HCT116 (cell line): ENCODE measurements around the gene NELL1. TPM values are rescaled to one million over a fixed set of nuclear protein-coding genes. Genes with fewer than 3 reads are reported as not detected.

Experiments used
- ATAC-seq: fragments of 200-7000 bp; cut with Tn5 transposase; 2 replicates; pipeline ENCODE4 v1.9.1; 2020; ENCODE audit warnings: mild to moderate bottlenecking, moderate library complexity
- BruUV-seq: library from RNA; stranded (reverse); fragments of 400-500 nt; replicated peaks from 2 replicates; lab custom pipeline; 2021; lab: Mats Ljungman, UMichigan
- CTCF ChIA-PET: fragments of 300-600 bp; sonication (Branson Sonifier 250); formaldehyde crosslinking; loops from one replicate; lab custom pipeline; 2021; ENCODE audit warnings: antibody characterized with exemption; lab: Charles Lee
- POLR2A ChIA-PET: fragments of 300-600, 350-600 bp; sonication (Branson Sonifier 250); formaldehyde crosslinking; loops from one replicate; lab custom pipeline; 2021; ENCODE audit warnings: antibody characterized with exemption; lab: Charles Lee
- RAD21 ChIA-PET, 2 experiments: fragments of 300-600 bp; sonication (Branson Sonifier 250); formaldehyde crosslinking; loops; one replicate each; lab custom pipeline; 2023; ENCODE audit warnings: low total read pairs in 2 of 2; ENCODE audit not compliant: uncharacterized antibody in 2 of 2, unreplicated experiment in 2 of 2, low non-redundant PET in 1 of 2; lab: Charles Lee
- DNase-seq: peaks from one replicate; pipeline ENCODE4 v3.0.0-alpha.2; 2010; ENCODE audit warnings: low read depth, low spot score
- H2AFZ ChIP-seq: fragments of 200-600 bp; shearing (Covaris generic), sonication (generic); 2 replicates; pipeline ENCODE4 v1.6.1; 2017; ENCODE audit warnings: low read depth, mixed run types, mixed read lengths, antibody characterized with exemption, low read length; ENCODE audit not compliant: poor library complexity, severe bottlenecking
- H3K27ac ChIP-seq: 2 replicates; pipeline ENCODE4 v1.5.1; 2012; ENCODE audit warnings: low read depth, low read length
- H3K27me3 ChIP-seq: fragments of 200-600 bp; sonication (generic); 2 replicates; pipeline ENCODE4 v1.6.1; 2016; ENCODE audit warnings: mixed run types, low read length, mixed read lengths; ENCODE audit not compliant: insufficient read depth
- H3K36me3 ChIP-seq, 2 experiments: fragments of 200-500 bp in 1 of 2; fragments of 200-600 bp in 1 of 2; sonication (Bioruptor generic) in 1 of 2; sonication (generic) in 1 of 2; 2 replicates each; pipeline versions ENCODE4 v1.5.1 to v1.6.1; 2014 to 2016; ENCODE audit warnings: low read length in 2 of 2, inconsistent platforms in 1 of 2, mixed read lengths in 1 of 2, mixed run types in 1 of 2; ENCODE audit not compliant: insufficient read depth in 2 of 2, control insufficient read depth in 1 of 2
- H3K4me1 ChIP-seq, 2 experiments: fragments of 200-600 bp in 1 of 2; sonication (generic) in 1 of 2; 2 replicates each; pipeline versions ENCODE4 v1.5.1 to v1.6.1; 2012 to 2017; ENCODE audit warnings: low read length in 2 of 2, inconsistent platforms in 1 of 2, mild to moderate bottlenecking in 1 of 2, mixed read lengths in 1 of 2, mixed run types in 1 of 2, moderate library complexity in 1 of 2; ENCODE audit not compliant: insufficient read depth in 2 of 2, control insufficient read depth in 1 of 2
- H3K4me2 ChIP-seq: fragments of 200-600 bp; sonication (generic); 2 replicates; pipeline ENCODE4 v1.6.1; 2017; ENCODE audit warnings: mixed run types, low read length, mixed read lengths
- H3K4me3 ChIP-seq, 2 experiments: fragments of 200-600 bp in 1 of 2; sonication (generic) in 1 of 2; replicated peaks in 1 of 2; 2 replicates each; pipeline ENCODE4 v1.5.1; 2011 to 2016; ENCODE audit warnings: low read length in 2 of 2, control low read depth in 1 of 2, low read depth in 1 of 2, mild to moderate bottlenecking in 1 of 2, mixed read lengths in 1 of 2, mixed run types in 1 of 2
- H3K79me2 ChIP-seq: fragments of 200-600 bp; sonication (generic); 2 replicates; pipeline ENCODE4 v1.6.1; 2017; ENCODE audit warnings: mild to moderate bottlenecking, mixed run types, low read length, moderate library complexity, mixed read lengths; ENCODE audit not compliant: insufficient read depth
- H3K9ac ChIP-seq: fragments of 200-600 bp; sonication (generic); 2 replicates; pipeline ENCODE4 v1.6.1; 2016; ENCODE audit warnings: low read length, mixed read lengths
- H3K9me2 ChIP-seq: fragments of 200-600 bp; sonication (generic), shearing (Covaris generic); 2 replicates; pipeline ENCODE4 v1.6.1; 2017; ENCODE audit warnings: mixed run types, mild to moderate bottlenecking, moderate library complexity; ENCODE audit not compliant: insufficient read depth
- H3K9me3 ChIP-seq, 2 experiments: fragments of 200-500 bp in 1 of 2; fragments of 200-600 bp in 1 of 2; sonication (Bioruptor generic) in 1 of 2; sonication (generic) in 1 of 2; 2 replicates each; pipeline ENCODE4 v1.6.1; 2014 to 2017; ENCODE audit warnings: low read length in 2 of 2, mixed read lengths in 2 of 2, inconsistent platforms in 1 of 2, low read depth in 1 of 2, mild to moderate bottlenecking in 1 of 2, mixed run types in 1 of 2, moderate library complexity in 1 of 2; ENCODE audit not compliant: control insufficient read depth in 1 of 2, insufficient read depth in 1 of 2
- H4K20me1 ChIP-seq: fragments of 200-600 bp; sonication (generic), shearing (Covaris generic); 2 replicates; pipeline ENCODE4 v1.6.1; 2017; ENCODE audit warnings: mixed run types, mild to moderate bottlenecking, moderate library complexity; ENCODE audit not compliant: insufficient read depth
- ATF3 ChIP-seq: IDR thresholded peaks from 2 replicates; pipeline ENCODE4 v1.6.1; 2012
- CBX3 ChIP-seq: IDR thresholded peaks from 2 replicates; pipeline ENCODE4 v1.6.1; 2012; ENCODE audit warnings: low read depth
- CEBPB ChIP-seq: IDR thresholded peaks from 2 replicates; pipeline ENCODE4 v1.6.1; 2012; ENCODE audit warnings: low read depth
- CTCF ChIP-seq, 3 experiments: fragments of 200-600 bp in 1 of 3; sonication (generic) in 1 of 3; IDR thresholded peaks in 2 of 3; conservative IDR thresholded peaks in 1 of 3; 2 replicates each; pipeline ENCODE4 v1.5.1; 2012 to 2017; ENCODE audit warnings: low read depth in 2 of 3, low read length in 2 of 3, antibody characterized with exemption in 1 of 3, borderline replicate concordance in 1 of 3, control low read depth in 1 of 3, mild to moderate bottlenecking in 1 of 3, mixed read lengths in 1 of 3, mixed run types in 1 of 3, moderate library complexity in 1 of 3; ENCODE audit not compliant: insufficient read depth in 1 of 3
- EGR1 ChIP-seq: IDR thresholded peaks from 2 replicates; pipeline ENCODE4 v1.6.1; 2012; ENCODE audit warnings: low read depth
- ELF1 ChIP-seq: IDR thresholded peaks from 2 replicates; pipeline ENCODE4 v1.6.1; 2012; ENCODE audit warnings: low read depth, borderline replicate concordance
- EZH2phosphoT487 ChIP-seq: fragments of 200-600 bp; IDR thresholded peaks from 2 replicates; pipeline ENCODE4 v1.6.1; 2018; ENCODE audit warnings: antibody characterized with exemption, borderline replicate concordance
- JUND ChIP-seq: IDR thresholded peaks from 2 replicates; pipeline ENCODE4 v1.6.1; 2012
- MAX ChIP-seq: IDR thresholded peaks from 2 replicates; pipeline ENCODE4 v1.6.1; 2012
- POLR2A ChIP-seq: IDR thresholded peaks from 2 replicates; pipeline ENCODE4 v1.7.0; 2011; ENCODE audit warnings: borderline replicate concordance; ENCODE audit not compliant: insufficient read depth, insufficient read length; ENCODE audit errors: extremely low read depth
- SIN3A ChIP-seq: IDR thresholded peaks from 2 replicates; pipeline ENCODE4 v1.6.1; 2012; ENCODE audit warnings: low read depth
- SP1 ChIP-seq: IDR thresholded peaks from 2 replicates; pipeline ENCODE4 v1.6.1; 2012; ENCODE audit warnings: low read depth
- SRF ChIP-seq: IDR thresholded peaks from 2 replicates; pipeline ENCODE4 v1.6.1; 2012; ENCODE audit warnings: low read depth
- TCF7L2 ChIP-seq: IDR thresholded peaks from 2 replicates; pipeline ENCODE4 v1.7.0; 2011; ENCODE audit warnings: borderline replicate concordance, inconsistent platforms; ENCODE audit not compliant: insufficient read depth, insufficient read length; ENCODE audit errors: extremely low read depth
- YY1 ChIP-seq: IDR thresholded peaks from 2 replicates; pipeline ENCODE4 v1.6.1; 2011; ENCODE audit warnings: low read length, low read depth, moderate library complexity, mild to moderate bottlenecking; ENCODE audit not compliant: insufficient replicate concordance; ENCODE audit errors: extremely low read depth
- ZBTB33 ChIP-seq: IDR thresholded peaks from 2 replicates; pipeline ENCODE4 v1.6.1; 2011; ENCODE audit warnings: mild to moderate bottlenecking, low read length, moderate library complexity; ENCODE audit not compliant: insufficient replicate concordance; ENCODE audit errors: extremely low read depth
- ZFX ChIP-seq: fragments of 450-650 bp; IDR thresholded peaks from 2 replicates; pipeline ENCODE4 v1.6.1; 2017
- intact Hi-C: fragments of 100-400 bp; cut with micrococcal nuclease; formaldehyde crosslinking; loops from 2 replicates; pipeline ENCODE4 v1.10.0; 2022
- total RNA-seq: library from RNA; stranded (reverse); gene quantifications from one replicate; pipeline ENCODE4 v1.2.1, GENCODE V29; 2021; ENCODE audit not compliant: unreplicated experiment

NELL1 gene
- total RNA-seq, 1 experiment from 2014 or later = not detected

- intact Hi-C loops = no loop called here
- H3K9me3 ChIP-seq = peaks cover 10 to 11% of the 10 kb centered on the region in 2 experiments; a peak in 2 of 4 replicates
- H3K4me2 ChIP-seq = no peak overlapping the region
- ATAC-seq (no peak), DNase-seq (no peak)
- H3K27ac ChIP-seq = no peak overlapping the region
- no peaks in the 10 kb centered on the region for H3K36me3 ChIP-seq
- no peaks in the 10 kb centered on the region for H4K20me1 ChIP-seq
- POLR2A ChIA-PET = no interaction called here
- no peaks in the 10 kb centered on the region for H3K27me3 ChIP-seq
- BruUV-seq = no TSS peak
- TF ChIP-seq EGR1 (no peak), SRF (no peak), JUND (no peak)
- no peak overlapping the region for H3K4me3 ChIP-seq
- H3K4me1 ChIP-seq = no peaks in the 10 kb centered on the region
- H2AFZ ChIP-seq = no peak overlapping the region
- H3K9me2 ChIP-seq = no peaks in the 10 kb centered on the region
- CTCF ChIA-PET = no interaction called here
- H3K79me2 ChIP-seq = no peaks in the 10 kb centered on the region
- no peak overlapping the region for H3K9ac ChIP-seq
- RAD21 ChIA-PET = no interaction called here
These were observed 651.7 kb downstream of the NELL1 start for GRCh38 chr11:21321072-21321471.

- POLR2A ChIA-PET = no interaction called here
- TF ChIP-seq TCF7L2 (no peak), MAX (no peak), ZFX (no peak), ATF3 (no peak), CTCF (IDR thresholded peaks at IDR 0.05 in 2 of 3, conservative IDR thresholded peaks at IDR 0.05 in 1 of 3; ENCODE audit: borderline replicate concordance in 1 of 3, insufficient read depth in 1 of 3, low read depth in 2 of 3, low read length in 2 of 3) (no peak), JUND (no peak), CEBPB (no peak), POLR2A (no peak), EZH2phosphoT487 (no peak), YY1 (no peak), ELF1 (no peak), ZBTB33 (no peak), SP1 (no peak), CBX3 (no peak), SIN3A (no peak)
These were observed 652.1 kb downstream of the NELL1 start for GRCh38 chr11:21321530-21321929.

More at GRCh38 chr11:21321530-21321929, 652.1 kb downstream of the NELL1 start:
- no peaks in the 10 kb centered on the region for H3K4me1 ChIP-seq
- no peak for DNase-seq
- ChIA-PET RAD21 (no interaction called here), CTCF (no interaction called here)
- no peaks in the 10 kb centered on the region for H3K36me3 ChIP-seq
- H2AFZ ChIP-seq = no peak overlapping the region
- H3K9ac ChIP-seq = no peak overlapping the region
- no peak for ATAC-seq
- intact Hi-C loops = no loop called here
- H3K27ac ChIP-seq = no peak overlapping the region
- no peaks in the 10 kb centered on the region for H4K20me1 ChIP-seq
- H3K79me2 ChIP-seq = no peaks in the 10 kb centered on the region
- H3K27me3 ChIP-seq = no peaks in the 10 kb centered on the region
- no peaks in the 10 kb centered on the region for H3K9me2 ChIP-seq
- H3K4me3 ChIP-seq = no peak overlapping the region
- BruUV-seq = no TSS peak
- peaks cover 10 to 11% of the 10 kb centered on the region in 2 experiments; a peak in 2 of 4 replicates for H3K9me3 ChIP-seq
- no peak overlapping the region for H3K4me2 ChIP-seq
